ENCODE data around the gene C14orf119.

DNA sequence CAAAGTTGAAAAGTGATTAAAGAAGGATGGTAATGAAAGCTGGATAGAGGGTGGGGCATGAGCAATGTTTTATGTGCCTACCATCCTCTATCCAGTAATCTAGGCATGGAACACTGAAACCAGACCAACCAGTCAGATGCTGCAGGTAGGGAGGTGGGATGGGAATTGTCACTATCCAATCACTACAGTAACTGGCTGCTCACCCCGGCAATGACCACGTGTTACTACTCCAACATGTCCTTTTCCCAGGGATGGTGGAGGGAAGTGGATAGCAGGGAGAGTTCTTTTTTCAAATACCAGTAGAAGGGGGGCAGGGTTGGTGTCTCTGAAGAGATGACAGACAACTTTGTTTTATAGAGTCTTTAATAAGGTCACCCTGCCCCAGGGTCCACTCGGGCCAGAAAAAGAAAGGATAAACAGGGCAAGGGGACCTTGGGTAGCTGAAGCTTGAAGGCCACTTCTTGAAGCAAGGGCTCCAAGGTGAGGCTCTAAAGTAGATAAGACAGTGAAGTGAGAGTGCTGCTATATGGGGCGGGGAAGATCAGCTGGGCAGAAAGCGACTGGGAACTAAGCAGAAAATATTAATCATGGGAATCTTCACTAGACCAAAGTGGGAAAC, 23.3 kb upstream of the C14orf119 start:
- TF ChIP-seq, protein P1, sequence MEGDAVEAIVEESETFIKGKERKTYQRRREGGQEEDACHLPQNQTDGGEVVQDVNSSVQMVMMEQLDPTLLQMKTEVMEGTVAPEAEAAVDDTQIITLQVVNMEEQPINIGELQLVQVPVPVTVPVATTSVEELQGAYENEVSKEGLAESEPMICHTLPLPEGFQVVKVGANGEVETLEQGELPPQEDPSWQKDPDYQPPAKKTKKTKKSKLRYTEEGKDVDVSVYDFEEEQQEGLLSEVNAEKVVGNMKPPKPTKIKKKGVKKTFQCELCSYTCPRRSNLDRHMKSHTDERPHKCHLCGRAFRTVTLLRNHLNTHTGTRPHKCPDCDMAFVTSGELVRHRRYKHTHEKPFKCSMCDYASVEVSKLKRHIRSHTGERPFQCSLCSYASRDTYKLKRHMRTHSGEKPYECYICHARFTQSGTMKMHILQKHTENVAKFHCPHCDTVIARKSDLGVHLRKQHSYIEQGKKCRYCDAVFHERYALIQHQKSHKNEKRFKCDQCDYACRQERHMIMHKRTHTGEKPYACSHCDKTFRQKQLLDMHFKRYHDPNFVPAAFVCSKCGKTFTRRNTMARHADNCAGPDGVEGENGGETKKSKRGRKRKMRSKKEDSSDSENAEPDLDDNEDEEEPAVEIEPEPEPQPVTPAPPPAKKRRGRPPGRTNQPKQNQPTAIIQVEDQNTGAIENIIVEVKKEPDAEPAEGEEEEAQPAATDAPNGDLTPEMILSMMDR (IDR thresholded peaks at IDR 0.05; ENCODE audit: low read length), result no peak
- no peak for TF ChIP-seq EZH2 (IDR thresholded peaks at IDR 0.05; ENCODE audit: borderline replicate concordance, low read length)
